Activated B cell treated with CpG ODN at 0.5 μM for 24 hours (primary cell): ENCODE data around the gene ERBB4. TPM values are rescaled to one million over a fixed set of nuclear protein-coding genes. Genes with fewer than 3 reads are reported as not detected.

ENCODE experiments used
- ATAC-seq: fragments of 200-7000 bp; cut with Tn5 transposase; one replicate; pipeline ENCODE4 v1.10.0; 2021; ENCODE audit warnings: low read depth, mild to moderate bottlenecking, moderate library complexity
- CTCF ChIA-PET: fragments of 350-600 bp; sonication (Branson Sonifier 250); formaldehyde crosslinking; loops from one replicate; lab custom pipeline; 2021; ENCODE audit warnings: antibody characterized with exemption; lab: Charles Lee
- POLR2A ChIA-PET: fragments of 350-600 bp; sonication (Branson Sonifier 250); formaldehyde crosslinking; loops from one replicate; lab custom pipeline; 2021; ENCODE audit warnings: antibody characterized with exemption; lab: Charles Lee
- DNase-seq: peaks from one replicate; pipeline ENCODE4 v3.0.0; 2022
- H3K27ac Mint-ChIP-seq: one replicate; pipeline ENCODE4 v1.8.0; 2020; ENCODE audit warnings: mixed read lengths
- H3K27me3 Mint-ChIP-seq: one replicate; pipeline ENCODE4 v1.8.0; 2021; ENCODE audit warnings: mixed read lengths
- H3K36me3 Mint-ChIP-seq: one replicate; pipeline ENCODE4 v1.8.0; 2021; ENCODE audit warnings: low read depth, mixed read lengths
- H3K4me1 Mint-ChIP-seq: one replicate; pipeline ENCODE4 v1.8.0; 2021; ENCODE audit warnings: mixed read lengths
- H3K4me3 Mint-ChIP-seq: one replicate; pipeline ENCODE4 v1.8.0; 2020; ENCODE audit warnings: mild to moderate bottlenecking, mixed read lengths
- H3K9me3 Mint-ChIP-seq: one replicate; pipeline ENCODE4 v1.8.0; 2020; ENCODE audit warnings: mixed read lengths
- intact Hi-C: fragments of 100-400 bp; cut with micrococcal nuclease; formaldehyde crosslinking; loops from one replicate; pipeline ENCODE4 v1.15.1; 2024
- total RNA-seq: library from RNA; stranded (reverse); gene quantifications from 2 replicates; pipeline ENCODE4 v1.2.3, GENCODE V29; 2022
- TF ChIP-seq, protein P1 (sequence below): fragments of 200-600 bp; IDR thresholded peaks from one replicate; pipeline ENCODE4 v1.8.0; 2022; ENCODE audit warnings: antibody characterized with exemption, mild to moderate bottlenecking

The ERBB4 gene
- total RNA-seq, 1 donor from 2014 or later = not detected

- H3K36me3 Mint-ChIP-seq = no peaks in the 10 kb centered on the region
- no peak for ATAC-seq
- TF ChIP-seq, protein P1, sequence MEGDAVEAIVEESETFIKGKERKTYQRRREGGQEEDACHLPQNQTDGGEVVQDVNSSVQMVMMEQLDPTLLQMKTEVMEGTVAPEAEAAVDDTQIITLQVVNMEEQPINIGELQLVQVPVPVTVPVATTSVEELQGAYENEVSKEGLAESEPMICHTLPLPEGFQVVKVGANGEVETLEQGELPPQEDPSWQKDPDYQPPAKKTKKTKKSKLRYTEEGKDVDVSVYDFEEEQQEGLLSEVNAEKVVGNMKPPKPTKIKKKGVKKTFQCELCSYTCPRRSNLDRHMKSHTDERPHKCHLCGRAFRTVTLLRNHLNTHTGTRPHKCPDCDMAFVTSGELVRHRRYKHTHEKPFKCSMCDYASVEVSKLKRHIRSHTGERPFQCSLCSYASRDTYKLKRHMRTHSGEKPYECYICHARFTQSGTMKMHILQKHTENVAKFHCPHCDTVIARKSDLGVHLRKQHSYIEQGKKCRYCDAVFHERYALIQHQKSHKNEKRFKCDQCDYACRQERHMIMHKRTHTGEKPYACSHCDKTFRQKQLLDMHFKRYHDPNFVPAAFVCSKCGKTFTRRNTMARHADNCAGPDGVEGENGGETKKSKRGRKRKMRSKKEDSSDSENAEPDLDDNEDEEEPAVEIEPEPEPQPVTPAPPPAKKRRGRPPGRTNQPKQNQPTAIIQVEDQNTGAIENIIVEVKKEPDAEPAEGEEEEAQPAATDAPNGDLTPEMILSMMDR = no peak
- CTCF ChIA-PET = no interaction called here
- no peaks in the 10 kb centered on the region for H3K27me3 Mint-ChIP-seq
- no peak for DNase-seq
- H3K4me1 Mint-ChIP-seq = no peaks in the 10 kb centered on the region
- H3K4me3 Mint-ChIP-seq = no peak overlapping the region
- no peak overlapping the region for H3K27ac Mint-ChIP-seq
- peaks cover 4% of the 10 kb centered on the region for H3K9me3 Mint-ChIP-seq
- POLR2A ChIA-PET = interaction anchor here (0.7 kb wide), 1 partner anchor 88 kb away, joined by 9 read pairs; no protein-coding TSS in a partner anchor
- intact Hi-C loops = no loop called here
Observed at GRCh38 chr2:211328126-211328525, 1210.5 kb downstream of the ERBB4 start.
